Measurements from ENCODE around the gene COL6A1. TPM values are rescaled to one million over a fixed set of nuclear protein-coding genes. Genes with fewer than 3 reads are reported as not detected.

Gene COL6A1
- 98.9 TPM for polyA plus RNA-seq (2013, experiment 1 of 2)
- 95.3 TPM for polyA plus RNA-seq (2013, experiment 2 of 2)

GRCh38 chr21:45981151-45982091, at the start of gene COL6A1:
Gene COL6A1, plus strand, starts transcription at chr21:45981770. Its CDS starts 81 bp downstream, at chr21:45981851.
- peaks cover 44% of the 10 kb centered on the region for H3K27me3 ChIP-seq (ENCODE audit: insufficient read depth, low read length)
- peak within 1 kb of the TSS; percentile 73 for H3K9ac ChIP-seq (ENCODE audit: low read depth, low read length)
- peaks cover 5% of the 10 kb centered on the region; the same call in 1 of the 2 replicates for H3K4me1 ChIP-seq (ENCODE audit: insufficient read depth, low read length)
- peaks cover 23% of the 10 kb centered on the region for H3K36me3 ChIP-seq (ENCODE audit: insufficient read depth, low read length)
- peak within 1 kb of the TSS; percentile 75 for H3K4me3 ChIP-seq (ENCODE audit: low read length)
- no peaks in the 10 kb centered on the region for H3K9me3 ChIP-seq (ENCODE audit: insufficient read depth, low read depth, low read length)
- peak within 1 kb of the TSS; percentile 62; the same call in 1 of the 2 replicates for H3K27ac ChIP-seq (ENCODE audit: low read depth, low read length)
- 2% methylated on average over 49 of the region's 63 CpGs for WGBS

- Histone ChIP-seq H3K4me1 (ENCODE audit: insufficient read depth, low read length) (no peaks in the 10 kb centered on the region), H3K9me3 (ENCODE audit: insufficient read depth, low read depth, low read length) (peaks cover 25% of the 10 kb centered on the region), H3K27ac (ENCODE audit: low read depth, low read length) (no peak overlapping the region), H3K9ac (ENCODE audit: low read depth, low read length) (no peak overlapping the region), H3K36me3 (ENCODE audit: insufficient read depth, low read length) (no peaks in the 10 kb centered on the region), H3K4me3 (ENCODE audit: low read length) (no peak overlapping the region), H3K27me3 (ENCODE audit: insufficient read depth, low read length) (no peaks in the 10 kb centered on the region; the same call in 1 of the 2 replicates)
- WGBS = 87% methylated on average over 9 of the region's 9 CpGs
These were observed 48.6 kb upstream of the COL6A1 start for GRCh38 chr21:45932922-45933502.

DNA sequence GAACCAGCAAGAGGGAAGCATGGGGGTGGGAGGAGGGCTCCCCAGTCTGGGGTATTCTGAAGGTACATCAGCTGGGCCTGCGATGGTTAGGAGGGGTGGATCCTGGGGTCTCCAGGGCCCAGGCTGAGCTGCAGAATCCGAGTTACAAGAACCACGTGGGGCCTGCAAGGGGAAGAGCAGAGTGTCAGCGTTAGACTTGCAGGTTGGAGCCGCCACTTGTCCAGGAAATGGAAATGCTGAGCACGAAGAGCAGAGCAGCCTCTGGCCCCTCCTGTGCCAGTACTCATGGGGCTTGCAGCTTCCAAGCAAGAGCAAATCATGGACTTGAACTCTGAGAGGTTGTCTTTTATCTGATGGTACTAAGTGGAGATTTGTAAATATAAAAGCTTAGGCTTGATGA, 47.5 kb upstream of the COL6A1 start:
- 79% methylated on average over 6 of the region's 6 CpGs for WGBS
- Histone ChIP-seq H3K4me1 (ENCODE audit: insufficient read depth, low read length) (no peaks in the 10 kb centered on the region), H3K9ac (ENCODE audit: low read depth, low read length) (no peak overlapping the region), H3K4me3 (ENCODE audit: low read length) (no peak overlapping the region), H3K9me3 (ENCODE audit: insufficient read depth, low read depth, low read length) (peaks cover 25% of the 10 kb centered on the region), H3K36me3 (ENCODE audit: insufficient read depth, low read length) (no peaks in the 10 kb centered on the region), H3K27ac (ENCODE audit: low read depth, low read length) (no peak overlapping the region), H3K27me3 (ENCODE audit: insufficient read depth, low read length) (no peaks in the 10 kb centered on the region)

DNA sequence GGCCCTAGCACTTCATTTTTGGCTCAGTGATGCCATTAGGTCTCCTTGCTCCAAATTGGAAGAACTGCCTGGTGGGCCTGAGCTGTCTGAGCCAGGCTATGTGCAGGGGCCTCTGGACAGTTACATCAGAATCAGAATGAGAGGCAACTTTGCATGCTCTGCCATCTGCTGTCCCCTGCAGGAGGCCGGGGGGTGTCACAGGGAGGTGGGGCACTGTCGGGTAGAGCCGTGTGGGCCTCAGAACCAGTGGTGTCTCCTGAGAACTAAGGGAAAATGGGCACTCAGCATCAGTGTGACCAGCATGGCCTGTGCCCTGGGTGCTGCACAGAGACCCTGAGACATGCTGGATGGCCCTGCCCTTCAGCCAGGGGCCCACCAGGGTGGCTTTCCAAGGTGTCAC, 47.0 kb upstream of the COL6A1 start:
- Histone ChIP-seq H3K27me3 (ENCODE audit: insufficient read depth, low read length) (no peaks in the 10 kb centered on the region), H3K36me3 (ENCODE audit: insufficient read depth, low read length) (no peaks in the 10 kb centered on the region), H3K4me3 (ENCODE audit: low read length) (no peak overlapping the region), H3K9me3 (ENCODE audit: insufficient read depth, low read depth, low read length) (peaks cover 25% of the 10 kb centered on the region), H3K27ac (ENCODE audit: low read depth, low read length) (no peak overlapping the region), H3K4me1 (ENCODE audit: insufficient read depth, low read length) (no peaks in the 10 kb centered on the region), H3K9ac (ENCODE audit: low read depth, low read length) (no peak overlapping the region)
- 78% methylated on average over 3 of the region's 3 CpGs for WGBS

GRCh38 chr21:45935628-45936027, 45.9 kb upstream of the COL6A1 start:
- H3K27ac ChIP-seq (ENCODE audit: low read depth, low read length) = no peak overlapping the region
- WGBS = 94% methylated on average over 3 of the region's 3 CpGs
- peaks cover 25% of the 10 kb centered on the region for H3K9me3 ChIP-seq (ENCODE audit: insufficient read depth, low read depth, low read length)
- no peaks in the 10 kb centered on the region for H3K27me3 ChIP-seq (ENCODE audit: insufficient read depth, low read length)
- H3K4me1 ChIP-seq (ENCODE audit: insufficient read depth, low read length) = no peaks in the 10 kb centered on the region
- no peaks in the 10 kb centered on the region for H3K36me3 ChIP-seq (ENCODE audit: insufficient read depth, low read length)
- no peak overlapping the region for H3K4me3 ChIP-seq (ENCODE audit: low read length)
- H3K9ac ChIP-seq (ENCODE audit: low read depth, low read length) = no peak overlapping the region

DNA sequence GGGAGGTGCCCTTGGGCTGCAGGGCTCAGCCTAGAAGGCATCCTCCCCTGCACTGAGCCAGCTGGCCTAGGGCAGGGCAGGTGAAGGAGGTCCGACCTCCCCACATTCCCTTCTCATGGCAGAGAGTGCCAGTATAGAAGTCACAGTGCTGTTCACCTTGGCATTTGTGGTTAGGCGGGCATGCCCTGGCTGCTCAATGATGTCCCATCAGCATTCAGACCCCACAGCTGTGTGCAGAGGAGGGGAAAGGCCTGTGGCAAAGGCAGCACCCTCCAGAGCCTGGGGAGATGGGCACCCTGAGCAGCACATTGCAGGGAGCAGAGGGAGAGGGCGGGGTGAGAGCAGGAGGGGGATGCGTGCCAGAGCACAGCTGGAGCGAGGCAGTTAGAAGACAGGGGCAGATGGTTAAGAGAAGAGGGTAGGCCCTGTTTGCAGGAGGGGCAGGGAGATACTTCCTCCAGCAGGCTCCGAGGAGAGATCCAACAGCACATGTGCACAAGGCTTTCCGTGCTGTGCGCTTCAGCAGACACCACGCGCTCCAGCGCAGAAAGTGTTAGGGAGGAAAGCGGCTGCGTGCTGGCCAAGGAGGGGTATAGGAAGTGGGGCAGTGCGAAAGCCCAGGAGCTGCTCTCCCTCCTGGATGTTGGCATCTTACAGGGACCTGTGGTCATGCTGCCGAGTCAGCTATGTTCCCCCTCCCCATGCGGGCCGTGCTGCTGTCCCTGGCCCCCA, 43.7 kb upstream of the COL6A1 start:
- H3K9ac ChIP-seq (ENCODE audit: low read depth, low read length) = no peak overlapping the region
- H3K27me3 ChIP-seq (ENCODE audit: insufficient read depth, low read length) = no peaks in the 10 kb centered on the region
- no peaks in the 10 kb centered on the region for H3K4me1 ChIP-seq (ENCODE audit: insufficient read depth, low read length)
- no peaks in the 10 kb centered on the region for H3K36me3 ChIP-seq (ENCODE audit: insufficient read depth, low read length)
- WGBS = 92% methylated on average over 17 of the region's 17 CpGs
- no peak overlapping the region for H3K27ac ChIP-seq (ENCODE audit: low read depth, low read length)
- H3K4me3 ChIP-seq (ENCODE audit: low read length) = no peak overlapping the region
- peaks cover 25% of the 10 kb centered on the region for H3K9me3 ChIP-seq (ENCODE audit: insufficient read depth, low read depth, low read length)

DNA sequence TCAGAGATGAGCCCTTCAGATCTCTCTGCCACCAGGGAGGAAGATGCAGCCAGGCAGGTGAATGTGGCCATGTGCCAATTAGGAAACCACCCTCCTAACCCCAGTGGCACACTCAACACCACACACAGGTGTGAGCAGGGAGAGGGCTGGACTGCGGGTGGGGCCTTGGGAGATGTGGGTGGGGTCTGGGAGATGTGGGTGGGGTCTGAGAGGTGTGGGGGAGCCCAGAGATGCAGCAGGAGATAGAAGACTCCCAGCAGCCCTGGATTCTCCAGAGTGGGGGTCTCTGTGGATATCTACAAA, 43.2 kb upstream of the COL6A1 start:
- H3K27me3 ChIP-seq (ENCODE audit: insufficient read depth, low read length) = no peaks in the 10 kb centered on the region
- WGBS = 84% methylated on average over 1 of the region's 1 CpG
- no peak overlapping the region for H3K9ac ChIP-seq (ENCODE audit: low read depth, low read length)
- H3K9me3 ChIP-seq (ENCODE audit: insufficient read depth, low read depth, low read length) = peaks cover 25% of the 10 kb centered on the region
- H3K27ac ChIP-seq (ENCODE audit: low read depth, low read length) = no peak overlapping the region
- H3K4me1 ChIP-seq (ENCODE audit: insufficient read depth, low read length) = no peaks in the 10 kb centered on the region
- H3K4me3 ChIP-seq (ENCODE audit: low read length) = no peak overlapping the region
- H3K36me3 ChIP-seq (ENCODE audit: insufficient read depth, low read length) = no peaks in the 10 kb centered on the region

- no peaks in the 10 kb centered on the region for H3K4me1 ChIP-seq (ENCODE audit: insufficient read depth, low read length)
- no peak overlapping the region for H3K9ac ChIP-seq (ENCODE audit: low read depth, low read length)
- H3K9me3 ChIP-seq (ENCODE audit: insufficient read depth, low read depth, low read length) = peaks cover 25% of the 10 kb centered on the region
- no peak overlapping the region for H3K27ac ChIP-seq (ENCODE audit: low read depth, low read length)
- no peak overlapping the region for H3K4me3 ChIP-seq (ENCODE audit: low read length)
- no peaks in the 10 kb centered on the region for H3K36me3 ChIP-seq (ENCODE audit: insufficient read depth, low read length)
- 92% methylated on average over 17 of the region's 17 CpGs for WGBS
- H3K27me3 ChIP-seq (ENCODE audit: insufficient read depth, low read length) = no peaks in the 10 kb centered on the region
These were observed 42.6 kb upstream of the COL6A1 start for GRCh38 chr21:45938811-45939520.

- 94% methylated on average over 15 of the region's 15 CpGs for WGBS
- Histone ChIP-seq H3K9ac (ENCODE audit: low read depth, low read length) (no peak overlapping the region), H3K27ac (ENCODE audit: low read depth, low read length) (no peak overlapping the region), H3K27me3 (ENCODE audit: insufficient read depth, low read length) (no peaks in the 10 kb centered on the region), H3K9me3 (ENCODE audit: insufficient read depth, low read depth, low read length) (peaks cover 21% of the 10 kb centered on the region), H3K36me3 (ENCODE audit: insufficient read depth, low read length) (no peaks in the 10 kb centered on the region), H3K4me3 (ENCODE audit: low read length) (no peak overlapping the region), H3K4me1 (ENCODE audit: insufficient read depth, low read length) (no peaks in the 10 kb centered on the region)
These were observed 42.0 kb upstream of the COL6A1 start for GRCh38 chr21:45939521-45940045.

- no peak overlapping the region for H3K27ac ChIP-seq (ENCODE audit: low read depth, low read length)
- H3K4me3 ChIP-seq (ENCODE audit: low read length) = no peak overlapping the region
- 95% methylated on average over 20 of the region's 20 CpGs for WGBS
- H3K36me3 ChIP-seq (ENCODE audit: insufficient read depth, low read length) = no peaks in the 10 kb centered on the region
- no peaks in the 10 kb centered on the region for H3K4me1 ChIP-seq (ENCODE audit: insufficient read depth, low read length)
- H3K27me3 ChIP-seq (ENCODE audit: insufficient read depth, low read length) = no peaks in the 10 kb centered on the region; the same call in 1 of the 2 replicates
- H3K9me3 ChIP-seq (ENCODE audit: insufficient read depth, low read depth, low read length) = peaks cover 16% of the 10 kb centered on the region
- H3K9ac ChIP-seq (ENCODE audit: low read depth, low read length) = no peak overlapping the region
These were observed 41.5 kb upstream of the COL6A1 start for GRCh38 chr21:45940091-45940490.

All from HUES64 (cell line).